ENCODE results near the gene ARHGAP12.

Gene ARHGAP12

DNA sequence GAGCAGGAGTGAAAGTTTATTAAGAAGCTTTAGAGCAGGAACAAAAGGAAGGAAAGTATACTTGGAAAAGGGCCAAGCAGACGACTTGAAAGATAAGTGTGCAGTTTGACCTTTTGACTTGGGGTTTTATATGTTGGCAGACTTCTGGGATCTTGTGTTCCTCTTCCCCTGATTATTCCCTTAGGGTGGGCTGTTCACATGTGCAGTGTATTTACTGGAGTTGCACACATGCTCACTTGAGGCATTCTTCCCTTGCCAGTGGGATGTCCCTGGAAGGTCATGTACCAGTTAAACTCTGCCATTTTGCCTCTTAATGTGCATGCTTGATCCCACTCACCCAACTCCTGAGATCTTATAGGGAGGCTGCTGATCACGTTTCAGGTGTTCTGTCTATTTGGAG, 23.4 kb upstream of the ARHGAP12 start:
- in situ Hi-C loops (cut with MboI; ENCODE audit: low sequenced_read_pairs) = no loop called here

DNA sequence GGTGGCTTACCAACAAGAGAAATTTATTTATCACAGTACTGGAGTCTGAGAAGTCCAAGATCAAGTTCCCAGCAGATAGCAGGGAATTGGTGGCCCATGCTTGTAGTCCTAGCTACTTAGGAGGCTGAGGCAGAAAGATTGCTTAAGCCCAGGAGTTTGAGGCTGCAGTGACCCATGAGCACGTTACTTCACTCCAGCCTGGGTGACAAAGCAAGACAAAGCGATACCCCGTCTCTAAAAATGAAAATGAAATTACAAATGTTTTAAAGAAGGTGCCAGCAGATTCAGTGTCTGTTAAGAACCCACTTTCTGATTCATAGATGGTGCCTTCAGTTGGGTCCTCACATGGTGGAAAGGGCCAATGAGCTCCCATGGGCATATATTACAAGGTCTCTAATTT, 20.6 kb upstream of the ARHGAP12 start:
- in situ Hi-C loops (cut with MboI; ENCODE audit: low sequenced_read_pairs) = no loop called here

DNA sequence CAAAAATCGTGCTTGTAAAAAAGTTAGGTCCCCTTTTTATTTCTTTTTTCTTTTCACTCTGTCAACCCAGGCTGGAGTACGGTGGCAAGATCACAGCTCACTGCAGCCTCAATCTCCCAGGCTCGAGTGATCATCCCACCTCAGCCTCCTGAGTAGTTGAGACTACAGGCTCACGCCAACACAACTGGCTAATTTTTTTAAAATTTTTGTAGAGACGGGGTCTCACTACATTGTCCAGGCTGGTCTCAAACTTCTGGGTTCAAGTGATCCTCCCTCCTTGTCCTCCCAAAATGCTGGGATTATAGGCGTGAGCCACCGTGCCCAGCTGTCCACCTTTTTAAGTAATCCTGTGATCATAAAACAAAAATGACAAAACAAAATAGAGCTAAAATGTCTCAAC, 19.4 kb upstream of the ARHGAP12 start:
- in situ Hi-C loops (cut with MboI; ENCODE audit: low sequenced_read_pairs) = no loop called here

DNA sequence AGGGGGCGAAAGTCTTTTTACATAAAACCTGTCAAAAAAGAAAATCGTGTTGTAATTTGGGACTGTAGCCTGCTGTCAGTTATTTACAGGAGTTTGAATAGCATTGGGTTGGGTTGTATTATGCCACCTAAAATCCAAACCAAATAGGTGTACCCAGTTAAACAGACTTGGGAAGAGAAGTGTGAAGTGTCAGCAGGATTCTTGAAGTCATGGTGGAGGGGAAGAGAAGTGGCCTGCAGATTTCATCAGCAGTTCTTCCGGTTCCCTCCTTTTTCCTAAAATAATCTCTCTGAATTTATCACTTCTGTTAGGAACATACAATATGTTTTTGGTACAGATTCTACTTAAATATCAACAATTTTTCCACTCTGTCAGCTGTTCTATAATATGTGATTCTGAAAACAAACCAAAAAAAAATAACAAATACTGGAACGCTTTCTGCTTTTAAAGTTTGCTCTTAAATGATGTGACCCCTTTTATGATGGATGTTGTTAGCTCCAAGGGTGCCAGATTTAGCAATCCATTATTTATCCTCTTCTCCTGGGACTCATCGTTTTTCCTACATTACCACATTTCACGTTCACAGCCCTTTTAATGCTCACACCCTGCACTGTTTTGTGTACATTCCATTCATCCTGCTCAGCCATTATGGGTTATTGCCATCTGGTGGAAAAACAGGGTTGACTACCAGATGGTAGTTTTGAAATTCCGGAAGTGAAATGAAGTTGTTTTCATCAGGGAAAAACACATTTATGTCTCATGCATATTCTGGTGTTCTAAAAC, 18.7 kb upstream of the ARHGAP12 start:
- in situ Hi-C loops (cut with MboI; ENCODE audit: low sequenced_read_pairs) = no loop called here

DNA sequence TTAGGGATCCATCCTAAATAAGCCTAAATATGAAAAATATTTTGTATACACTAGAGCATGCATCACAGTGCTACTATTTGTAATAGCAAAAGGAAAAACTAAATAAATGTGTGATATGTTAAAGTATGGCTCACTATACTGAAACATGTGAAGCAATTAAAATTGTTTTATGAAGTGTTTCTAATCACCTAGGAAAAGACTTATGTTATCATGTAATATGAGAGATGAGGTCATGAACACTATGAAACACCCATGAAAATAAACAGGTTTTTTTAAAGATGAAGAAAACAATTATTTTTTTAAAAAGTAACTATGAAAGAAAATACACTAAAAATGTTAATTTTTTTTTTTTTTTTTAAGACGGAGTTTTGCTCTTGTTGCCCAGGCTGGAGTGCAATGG, 16.8 kb upstream of the ARHGAP12 start:
- in situ Hi-C loops (cut with MboI; ENCODE audit: low sequenced_read_pairs) = no loop called here

DNA sequence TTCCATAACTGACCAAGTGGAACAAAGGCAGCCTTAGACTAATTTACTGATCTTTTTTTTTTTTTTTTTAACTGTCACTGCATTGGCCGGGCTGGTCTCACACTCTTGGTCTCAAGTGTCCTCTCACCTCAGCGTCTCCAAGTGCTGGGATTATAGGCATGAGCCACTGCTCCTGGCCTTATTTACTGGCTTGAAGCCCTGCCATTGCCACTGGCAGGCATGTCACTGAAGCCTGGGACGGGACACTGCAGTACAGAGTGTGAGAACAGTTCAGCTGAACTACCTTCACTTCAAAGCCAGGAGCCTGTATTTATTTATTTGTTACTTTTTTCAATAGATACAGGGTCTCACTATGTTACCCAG, 15.4 kb upstream of the ARHGAP12 start:
- in situ Hi-C loops (cut with MboI; ENCODE audit: low sequenced_read_pairs) = no loop called here

DNA sequence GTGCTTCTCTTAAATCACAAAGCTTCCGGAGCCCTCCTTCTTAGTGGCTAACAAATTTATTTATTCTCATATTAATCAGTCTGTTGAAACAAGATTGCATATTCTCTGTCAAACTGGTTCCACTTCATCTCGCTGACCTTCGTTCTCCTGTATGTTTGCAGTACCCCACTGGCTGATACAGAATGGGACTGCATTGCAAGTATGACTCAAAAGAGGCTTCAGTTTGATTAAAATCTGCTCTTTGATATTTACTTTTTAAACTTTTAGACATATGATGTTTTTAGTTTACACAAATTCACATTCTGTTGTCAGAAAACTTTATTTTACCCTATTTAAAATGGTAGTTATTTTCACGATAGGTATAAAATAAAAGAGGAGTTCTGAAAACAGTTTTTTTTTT, 14.3 kb upstream of the ARHGAP12 start:
- in situ Hi-C loops (cut with MboI; ENCODE audit: low sequenced_read_pairs) = no loop called here

DNA sequence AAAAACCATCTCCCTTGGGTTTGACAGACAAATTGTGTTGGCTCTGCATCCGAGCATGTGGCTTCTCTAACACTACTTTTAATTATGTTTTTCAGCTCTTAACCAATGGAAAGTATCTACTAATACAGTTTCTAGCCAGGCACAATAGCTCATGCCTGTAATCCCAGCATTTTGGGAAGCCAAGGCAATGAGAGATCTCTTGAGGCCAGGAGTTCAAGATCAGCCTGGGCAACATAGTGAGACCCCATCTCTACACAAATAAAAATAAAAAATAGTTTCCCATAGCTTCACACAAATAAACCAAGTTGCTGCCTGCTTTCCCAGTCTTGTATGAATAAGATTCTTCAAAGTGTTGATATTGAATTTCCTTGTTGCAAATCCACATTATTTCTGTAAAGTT, 13.8 kb upstream of the ARHGAP12 start:
- in situ Hi-C loops (cut with MboI; ENCODE audit: low sequenced_read_pairs) = no loop called here

DNA sequence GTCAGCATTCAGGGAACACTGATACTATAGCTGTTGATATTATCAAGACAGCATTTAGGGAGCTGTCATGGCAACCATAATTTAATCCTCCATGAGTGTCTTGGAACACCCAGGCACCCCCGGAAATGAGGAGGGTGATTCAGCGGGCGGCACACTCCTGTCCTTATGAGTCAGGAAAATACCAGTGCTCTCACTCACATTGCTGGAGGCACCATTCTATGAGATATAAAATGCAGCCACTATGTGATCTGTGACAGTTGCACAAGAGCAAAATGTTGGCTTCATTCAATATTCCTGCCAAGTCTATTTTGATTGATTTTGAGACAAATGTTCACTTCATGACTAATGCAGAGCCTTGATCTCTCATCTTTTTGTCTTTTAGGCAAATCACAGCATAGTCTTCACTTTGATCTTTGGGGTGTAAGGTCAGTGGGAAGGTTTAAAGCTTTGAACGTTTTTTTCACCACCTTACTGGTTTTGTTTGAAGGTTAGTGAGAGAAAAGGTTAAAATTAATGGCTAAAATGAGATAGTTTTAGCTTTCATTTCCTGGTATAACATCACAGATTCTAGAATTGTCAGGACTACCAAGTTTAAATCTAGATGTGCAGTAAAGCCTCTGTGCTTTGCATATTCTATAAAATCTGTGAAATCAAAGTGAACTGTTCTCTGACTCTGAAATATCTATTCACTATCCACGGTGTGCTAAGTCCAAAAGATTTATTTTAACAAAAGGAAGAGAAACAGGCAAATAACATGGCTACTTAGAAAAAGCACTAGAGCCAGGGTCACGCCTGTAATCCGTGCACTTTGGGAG, 12.4 kb upstream of the ARHGAP12 start:
- in situ Hi-C loops (cut with MboI; ENCODE audit: low sequenced_read_pairs) = no loop called here

DNA sequence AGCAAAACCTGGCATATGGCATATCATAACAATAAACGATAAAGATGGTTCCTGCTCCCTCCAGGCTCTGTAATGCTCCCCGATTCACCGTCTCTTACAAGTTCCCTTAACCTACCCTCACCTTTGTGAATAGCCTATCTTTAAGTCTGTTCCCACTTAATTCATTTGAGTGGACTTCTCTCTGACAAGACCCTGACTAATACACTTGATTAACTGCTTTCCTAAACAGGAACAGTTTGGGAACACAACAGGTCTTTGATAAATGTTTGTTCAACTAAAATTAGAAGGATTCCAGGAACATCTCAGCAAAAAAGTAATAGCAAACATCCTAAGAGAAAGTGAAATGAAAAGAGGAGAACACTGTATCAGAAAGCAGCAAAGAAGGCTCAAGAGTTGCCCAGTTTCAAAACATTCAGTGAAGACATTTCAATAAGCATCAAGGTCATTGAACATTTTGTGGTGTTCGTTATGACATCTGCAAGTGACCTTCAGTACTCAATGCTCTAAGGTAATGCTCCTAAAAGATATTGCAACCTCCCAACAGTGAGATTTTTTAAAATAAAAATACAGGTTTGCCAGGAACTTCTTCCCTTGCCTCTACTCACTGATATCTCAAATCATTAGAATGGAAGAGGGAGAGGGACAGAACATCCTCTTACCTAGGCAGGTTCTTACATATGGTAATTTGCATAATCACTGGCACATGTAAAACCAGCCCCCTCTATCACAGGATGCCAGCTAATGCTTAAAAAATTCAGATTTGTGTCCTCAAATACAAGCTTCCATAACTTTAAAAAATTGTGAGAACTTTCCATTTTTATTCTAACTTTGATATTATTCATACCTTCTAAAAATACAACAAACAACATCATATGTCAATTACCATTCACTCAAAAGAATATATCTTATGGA, 11.4 kb upstream of the ARHGAP12 start:
- in situ Hi-C loops (cut with MboI; ENCODE audit: low sequenced_read_pairs) = no loop called here

DNA sequence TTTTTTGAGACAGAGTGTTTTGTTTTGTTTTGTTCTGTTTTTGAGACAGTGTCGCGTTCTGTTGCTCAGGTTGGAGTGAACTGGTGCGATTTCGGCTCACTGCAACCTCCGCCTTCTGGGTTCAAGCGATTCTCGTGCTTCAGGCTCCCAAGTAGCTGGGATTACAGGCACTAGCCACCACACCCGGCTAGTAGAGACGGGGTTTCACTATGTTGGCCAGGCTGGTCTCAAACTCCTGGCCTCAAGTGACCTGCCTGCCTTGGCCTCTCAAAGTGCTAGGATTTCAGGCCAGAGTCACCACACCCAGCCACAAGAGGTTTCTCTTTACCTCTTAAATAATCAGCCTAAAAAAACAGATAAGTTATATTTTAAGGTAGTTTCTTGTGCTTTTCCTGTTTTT, 8.7 kb upstream of the ARHGAP12 start:
- in situ Hi-C loops (cut with MboI; ENCODE audit: low sequenced_read_pairs) = no loop called here

DNA sequence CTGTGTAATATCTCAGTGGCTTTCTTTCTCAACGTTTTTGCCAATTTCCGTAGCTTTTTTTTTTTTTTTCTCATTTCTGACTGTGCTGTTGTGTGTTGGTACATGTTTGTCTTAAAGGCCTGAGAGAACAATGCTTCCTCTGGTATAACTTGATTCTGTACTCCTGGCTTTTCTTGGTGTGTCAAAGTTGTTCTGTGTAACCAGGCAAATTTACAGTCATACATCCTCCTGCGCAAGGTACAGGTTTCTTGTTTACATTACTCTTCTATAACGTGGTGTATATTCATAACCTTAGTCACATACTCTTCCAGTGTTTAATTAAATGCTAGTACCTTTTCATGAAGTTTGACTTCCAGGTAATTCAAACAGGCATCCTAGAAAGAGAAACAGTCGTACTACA, 8.3 kb upstream of the ARHGAP12 start:
- in situ Hi-C loops (cut with MboI; ENCODE audit: low sequenced_read_pairs) = no loop called here

DNA sequence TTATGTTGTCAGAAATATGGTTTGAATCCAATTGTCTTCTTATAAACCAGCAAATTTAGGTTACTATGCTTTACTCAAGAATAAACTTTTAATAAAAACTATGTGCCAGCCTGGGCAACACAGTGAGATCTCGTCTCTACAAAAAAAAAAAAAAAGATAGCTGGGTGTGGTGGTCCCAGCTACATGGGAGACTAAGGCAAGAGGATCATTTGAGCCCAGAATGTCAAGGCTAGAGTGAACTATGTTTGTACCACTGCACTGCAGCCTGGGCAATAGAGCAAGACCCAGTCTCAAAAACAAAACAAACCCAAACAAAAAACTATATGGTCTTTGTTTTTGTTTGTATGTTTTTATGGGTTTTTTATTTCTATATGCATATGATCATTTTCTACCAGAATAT, 7.5 kb upstream of the ARHGAP12 start:
- in situ Hi-C loops (cut with MboI; ENCODE audit: low sequenced_read_pairs) = no loop called here

DNA sequence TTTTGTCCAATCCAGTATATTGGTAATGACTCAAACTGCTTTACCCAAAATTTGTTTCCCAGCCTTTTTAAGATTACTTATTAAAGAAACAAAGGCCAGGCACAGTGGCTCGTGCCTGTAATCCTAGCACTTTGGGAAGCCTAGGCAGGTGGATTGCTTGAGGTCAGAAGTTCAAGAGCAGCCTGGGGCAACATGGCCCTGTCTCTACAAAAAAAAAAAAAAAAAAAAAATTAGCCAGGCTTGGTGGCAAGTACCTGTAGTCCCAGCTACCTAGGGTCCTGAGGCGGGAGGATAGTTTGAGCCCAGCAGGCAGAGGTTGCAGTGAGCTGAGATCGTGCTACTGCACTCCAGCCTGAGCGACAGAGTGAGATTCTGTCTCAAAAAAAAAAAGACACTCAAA, 7.0 kb upstream of the ARHGAP12 start:
- in situ Hi-C loops (cut with MboI; ENCODE audit: low sequenced_read_pairs) = no loop called here

DNA sequence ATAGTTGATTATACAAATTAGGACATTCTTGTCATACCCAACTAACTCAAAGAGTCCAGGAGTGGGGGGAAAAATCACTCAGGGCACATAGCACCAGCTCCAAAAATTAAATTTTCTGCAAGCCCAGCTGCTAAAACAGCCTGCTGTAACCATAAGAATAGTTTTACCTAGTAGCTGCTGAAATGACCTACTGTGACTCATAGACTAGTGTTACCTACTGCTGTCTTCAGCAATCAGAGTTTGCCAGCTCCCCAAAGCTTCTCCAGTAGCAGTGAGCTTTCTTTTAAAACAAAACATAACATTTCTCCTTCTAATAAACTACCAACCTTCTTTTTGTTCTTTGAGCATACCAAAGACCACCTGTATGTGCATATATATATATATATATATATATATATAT, 4.2 kb upstream of the ARHGAP12 start:
- in situ Hi-C loops (cut with MboI; ENCODE audit: low sequenced_read_pairs) = no loop called here

DNA sequence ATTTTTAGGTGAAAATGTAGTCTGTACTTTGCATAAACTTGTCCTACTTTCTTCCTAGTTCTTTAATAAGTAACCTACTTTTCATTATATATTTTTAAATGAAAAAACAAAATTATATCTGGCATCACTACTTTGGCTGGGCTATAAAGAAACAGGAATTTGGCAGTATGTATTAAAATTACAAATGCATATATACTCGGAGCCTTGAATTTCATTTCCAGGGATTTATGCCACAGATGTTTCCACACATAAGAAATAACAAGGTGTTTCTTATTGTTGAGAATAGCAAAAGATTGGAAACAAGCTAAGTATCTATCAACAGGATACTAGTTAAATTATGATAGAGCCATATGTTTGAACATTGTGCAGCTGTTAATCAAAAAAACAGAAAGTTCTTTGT, 2.2 kb upstream of the ARHGAP12 start:
- in situ Hi-C loops (cut with MboI; ENCODE audit: low sequenced_read_pairs) = no loop called here

DNA sequence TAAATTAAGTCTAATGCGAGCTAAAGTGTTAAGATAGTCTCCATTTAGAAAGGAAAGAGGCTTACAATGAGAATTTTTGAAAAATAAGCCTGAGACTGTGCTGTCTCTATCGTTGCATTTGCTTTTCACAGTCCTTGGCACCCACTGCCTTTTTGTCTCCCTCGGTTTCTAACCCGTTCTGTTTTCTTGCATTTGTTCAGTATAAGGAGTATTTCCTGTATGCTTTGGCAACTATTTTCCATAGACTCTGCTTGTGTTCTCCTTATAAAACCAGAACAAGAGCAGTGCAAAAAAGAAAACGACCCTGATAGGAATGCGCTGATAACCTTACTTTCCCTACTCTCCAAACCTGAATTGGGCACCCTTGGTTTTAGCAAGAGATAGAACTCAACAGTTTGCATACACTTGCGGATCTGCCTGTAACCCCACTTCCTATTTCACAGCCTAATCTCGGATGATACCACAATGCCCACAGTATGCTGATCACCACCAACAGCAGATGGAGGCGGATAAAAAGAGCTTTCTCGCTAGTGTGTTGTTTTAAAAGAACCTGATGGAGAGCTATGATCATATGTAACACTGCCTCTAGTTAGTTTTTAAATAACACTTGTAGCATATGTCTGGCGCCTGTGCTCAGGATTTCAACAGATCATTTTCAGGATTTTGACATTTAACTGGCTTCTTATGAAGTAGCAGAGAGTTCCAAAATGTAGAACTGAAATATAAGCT, 1.6 kb upstream of the ARHGAP12 start:
- in situ Hi-C loops (cut with MboI; ENCODE audit: low sequenced_read_pairs) = no loop called here

DNA sequence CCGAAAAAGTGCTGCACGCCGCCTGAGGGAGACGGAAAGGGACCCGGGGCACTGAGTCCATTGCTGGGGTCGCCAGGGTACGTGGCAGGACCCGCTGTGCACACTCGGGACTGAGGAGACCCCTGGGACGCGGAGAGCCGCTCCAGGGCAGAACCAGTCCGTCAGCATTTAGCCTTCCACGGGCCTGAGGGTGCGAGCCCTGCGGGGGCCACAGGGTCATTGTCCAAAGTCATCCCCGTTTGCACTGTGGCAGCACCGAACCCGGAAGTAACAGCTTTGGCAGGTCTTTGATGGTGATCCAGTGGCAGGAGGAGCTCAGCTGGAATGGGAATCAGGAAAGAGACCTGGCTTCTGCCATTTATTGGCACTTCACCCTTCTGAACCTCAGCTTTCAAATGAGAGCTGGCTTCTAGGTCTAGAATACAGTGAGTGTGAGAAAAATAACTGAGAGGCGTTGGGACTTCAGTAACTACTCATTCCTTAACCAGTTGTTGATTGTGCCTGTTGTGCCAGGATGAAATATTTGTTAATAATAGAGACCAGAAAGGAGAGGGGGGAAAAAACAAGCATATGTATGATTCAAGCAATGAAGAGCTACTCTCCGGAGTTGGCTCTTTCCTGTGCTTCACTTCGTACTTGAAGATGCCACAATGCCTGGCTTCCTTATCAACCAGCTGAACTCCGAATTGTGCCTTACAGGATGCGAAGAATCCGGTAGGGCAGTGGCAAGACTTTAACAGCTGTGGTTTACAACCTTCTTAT, 811 bp upstream of the ARHGAP12 start:
- in situ Hi-C loops (cut with MboI; ENCODE audit: low sequenced_read_pairs) = no loop called here

DNA sequence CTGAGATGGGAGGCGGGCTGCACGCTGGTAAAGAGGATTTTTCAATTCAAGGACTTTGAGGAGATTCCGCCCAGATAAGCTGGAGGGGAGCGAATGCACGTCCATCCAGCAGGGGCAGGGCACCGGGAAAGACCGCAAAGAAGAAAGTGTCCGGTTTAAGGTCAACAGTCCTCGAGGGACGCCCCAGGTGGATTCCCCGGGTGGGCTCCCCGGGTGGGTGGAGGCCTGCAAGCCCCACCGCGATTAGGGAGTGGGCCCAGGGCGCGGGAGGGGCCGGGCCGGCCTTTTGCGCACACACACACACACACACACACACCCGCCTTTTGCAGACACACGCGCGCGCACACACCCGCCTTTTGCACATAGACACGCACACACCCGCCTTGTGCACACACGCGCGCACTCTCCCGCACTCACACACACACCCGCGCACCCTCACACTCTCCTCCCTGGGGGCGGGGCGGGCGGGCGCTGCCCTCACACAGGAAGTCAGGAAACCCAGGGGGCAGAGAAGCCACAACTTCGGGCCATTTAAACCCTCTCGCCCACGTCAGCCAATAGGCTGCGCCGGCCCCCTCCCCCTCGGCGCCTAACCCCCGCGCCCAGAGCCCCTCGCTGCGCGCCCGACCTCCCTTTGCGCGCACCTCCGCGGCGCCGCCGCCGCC, 615 bp downstream of the ARHGAP12 start:
- in situ Hi-C loops (cut with MboI; ENCODE audit: low sequenced_read_pairs) = no loop called here

DNA sequence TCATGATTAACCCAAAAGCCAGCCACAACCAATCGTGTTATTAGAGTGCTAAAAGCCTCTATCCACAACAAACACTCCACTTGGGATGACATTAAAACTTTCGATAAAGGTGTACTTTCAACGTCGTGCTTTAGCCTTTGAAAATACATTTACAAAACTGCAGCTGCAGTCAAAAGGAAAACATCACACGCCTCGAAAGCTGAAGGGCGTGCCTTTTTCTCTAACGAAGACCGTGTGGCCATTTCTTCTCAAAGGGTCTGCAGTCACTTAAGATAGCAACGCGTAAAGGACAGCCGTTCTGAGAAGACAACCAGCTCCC, 1.1 kb downstream of the ARHGAP12 start:
- in situ Hi-C loops (cut with MboI; ENCODE audit: low sequenced_read_pairs) = no loop called here
